HS-27A (cell line): ENCODE data around the gene FMN1.
A peak's percentile ranks its signal among the peaks of the same experiment; 100 is the strongest.

Experiments
- DNase-seq: peaks from one replicate; pipeline ENCODE4 v3.0.0-alpha.2; 2012; ENCODE audit warnings: low read depth, missing footprints

Gene FMN1

DNA sequence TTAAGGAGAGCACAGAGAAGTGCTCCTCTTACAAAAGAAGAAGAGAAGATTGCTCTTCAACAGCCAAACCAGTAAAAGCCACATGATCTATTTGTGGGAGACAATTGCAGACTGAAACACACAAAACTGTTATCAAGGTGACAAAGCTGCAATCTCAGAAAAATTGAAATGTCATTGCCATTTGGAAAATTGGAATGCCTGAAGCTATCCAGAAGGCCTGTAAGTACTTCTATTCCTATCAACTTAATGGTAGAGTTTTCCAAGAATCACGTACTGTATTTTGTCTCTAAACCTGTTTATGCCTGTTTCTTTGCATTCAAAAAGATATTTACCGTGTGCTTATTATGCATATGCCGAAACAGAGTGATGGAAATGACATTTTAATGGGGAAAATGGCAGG is 272.0 kb downstream of the FMN1 start:
- DNase-seq: no peak

DNA sequence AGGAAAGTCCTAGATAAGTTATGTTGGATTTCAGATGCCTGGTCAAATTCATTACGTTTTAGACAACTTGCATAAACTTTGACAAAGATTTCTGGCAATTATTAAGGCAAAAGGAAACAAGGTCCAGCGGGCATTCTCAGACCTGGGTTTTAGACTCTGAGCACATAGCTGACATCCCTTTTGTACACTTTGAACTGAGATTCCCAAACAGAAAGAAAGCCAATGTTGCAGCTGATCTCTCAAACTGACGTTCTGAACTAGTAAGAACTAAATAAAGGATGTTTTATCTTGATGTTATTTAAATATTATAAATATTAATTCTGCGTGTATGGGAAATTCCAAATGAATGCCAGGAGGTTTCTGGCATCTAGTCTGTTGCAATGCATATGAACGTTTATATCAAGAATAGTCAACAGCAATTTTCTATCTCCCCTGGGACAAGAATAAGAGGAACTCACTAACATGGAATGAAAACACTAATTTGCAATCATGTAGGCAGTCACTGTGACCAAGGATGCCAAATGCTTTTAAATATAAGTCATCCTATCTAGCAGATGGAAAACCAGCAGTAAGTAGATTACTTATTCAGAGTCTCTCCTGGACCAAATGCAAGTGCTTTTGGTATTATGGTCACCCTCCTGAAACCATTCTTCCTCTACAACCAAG is 274.6 kb downstream of the FMN1 start:
- peak; percentile 48 for DNase-seq

DNA sequence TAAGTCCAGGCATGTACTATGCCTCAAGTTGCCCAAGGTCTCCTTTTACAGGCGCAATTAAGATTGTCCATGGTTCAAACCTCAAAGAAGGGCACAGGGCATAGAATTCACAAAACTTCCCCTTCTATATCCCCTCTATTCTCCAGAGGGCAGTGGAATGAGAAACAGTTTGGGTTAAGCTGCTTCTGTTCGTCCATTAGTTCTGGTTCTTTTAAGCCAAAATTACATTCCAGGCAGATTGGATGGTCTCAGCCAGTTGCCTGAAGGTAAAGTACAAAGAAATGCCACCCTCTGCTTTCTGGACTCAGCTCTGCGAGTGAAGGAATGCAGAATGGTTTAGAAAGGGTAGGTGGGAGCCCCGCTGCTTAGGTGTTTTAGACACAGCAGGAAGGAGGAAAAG is 276.0 kb downstream of the FMN1 start:
- no peak for DNase-seq

DNA sequence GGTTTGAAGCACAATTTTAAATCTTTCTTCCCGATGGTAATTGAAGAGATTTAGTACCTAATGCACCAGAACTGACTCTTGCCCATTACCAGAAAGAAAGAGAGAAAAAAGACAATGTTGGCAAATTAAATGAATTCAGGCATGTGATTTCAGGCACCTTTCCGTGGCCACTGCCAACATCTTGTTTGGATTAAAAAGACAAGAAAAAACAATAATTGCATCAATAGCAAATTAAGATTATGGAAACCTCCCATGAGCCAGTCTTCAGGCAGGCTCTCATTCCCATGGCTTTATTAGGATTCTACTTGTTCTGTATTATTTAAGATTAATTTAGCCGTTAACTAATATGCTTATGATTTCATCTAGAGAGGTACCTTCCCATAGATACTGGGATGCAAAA is 283.7 kb downstream of the FMN1 start:
- no peak for DNase-seq

DNA sequence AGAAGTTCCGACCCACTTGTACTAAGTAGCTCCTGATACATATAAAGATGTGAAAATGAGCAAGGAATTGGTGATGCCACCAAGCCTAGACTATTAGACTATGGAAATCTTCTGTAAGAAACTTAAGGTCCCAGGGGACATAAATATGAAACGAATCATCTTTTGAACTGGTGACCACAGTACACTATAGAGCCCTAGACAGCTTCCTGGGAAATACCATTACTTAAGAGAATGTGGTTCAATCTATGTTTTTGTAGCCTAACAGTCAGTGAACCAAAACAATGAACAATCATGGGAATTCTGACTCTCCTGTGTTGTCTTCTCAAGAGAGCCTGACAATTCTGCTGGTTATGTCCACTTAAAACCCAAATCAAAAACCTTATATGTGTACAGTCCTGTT is 285.1 kb downstream of the FMN1 start:
- peak; percentile 29 for DNase-seq

DNA sequence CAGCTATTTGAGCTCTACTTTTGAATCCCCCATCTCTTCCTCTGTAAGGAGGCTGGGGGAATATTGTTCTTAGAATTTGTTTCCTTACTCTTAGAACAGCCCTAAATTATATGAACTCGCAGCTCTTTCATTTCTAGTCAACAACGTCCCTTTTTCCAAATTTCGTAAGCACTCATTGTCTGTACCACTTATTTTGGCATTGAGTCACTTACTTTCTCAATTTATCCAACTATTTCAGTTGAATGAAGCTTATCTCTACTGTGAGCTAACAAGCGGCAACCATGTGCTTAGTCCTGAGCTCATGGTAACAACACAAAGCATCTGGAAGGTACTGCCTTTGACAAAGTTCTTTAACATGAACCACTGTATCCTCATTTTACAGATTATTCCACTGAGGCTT is 285.6 kb downstream of the FMN1 start:
- DNase-seq: no peak

DNA sequence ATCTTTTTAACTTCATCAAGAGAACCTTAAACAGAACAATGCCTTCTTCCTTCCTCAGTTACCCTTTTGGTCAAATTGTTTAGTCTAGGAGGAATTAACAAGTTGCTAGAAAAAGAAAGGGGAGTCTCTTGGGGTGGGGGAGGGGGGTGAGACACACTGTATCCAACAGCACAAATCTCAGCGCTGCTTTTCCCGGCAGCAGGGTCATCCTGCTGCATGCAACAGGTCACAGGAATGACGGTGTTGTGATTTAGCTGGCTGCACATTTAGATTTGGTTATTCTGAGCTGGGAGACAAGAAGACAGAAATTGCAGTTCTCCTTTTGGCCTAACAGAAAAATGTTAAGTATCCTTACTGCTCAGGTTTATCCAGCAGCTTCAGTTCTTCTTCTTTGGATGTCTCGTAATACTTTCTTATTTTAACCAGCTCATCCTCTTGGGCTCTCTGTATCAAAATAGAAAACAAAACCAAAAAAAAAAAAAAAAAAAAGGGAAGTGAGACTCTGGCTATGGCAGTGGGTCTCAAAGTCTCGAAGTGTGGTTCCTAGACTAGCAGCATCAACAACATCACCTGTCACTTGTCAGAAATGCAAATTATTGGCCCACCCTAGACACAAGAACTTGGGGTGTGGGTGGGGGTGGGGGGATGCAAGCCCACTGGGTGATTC is 286.2 kb downstream of the FMN1 start:
- DNase-seq: no peak

DNA sequence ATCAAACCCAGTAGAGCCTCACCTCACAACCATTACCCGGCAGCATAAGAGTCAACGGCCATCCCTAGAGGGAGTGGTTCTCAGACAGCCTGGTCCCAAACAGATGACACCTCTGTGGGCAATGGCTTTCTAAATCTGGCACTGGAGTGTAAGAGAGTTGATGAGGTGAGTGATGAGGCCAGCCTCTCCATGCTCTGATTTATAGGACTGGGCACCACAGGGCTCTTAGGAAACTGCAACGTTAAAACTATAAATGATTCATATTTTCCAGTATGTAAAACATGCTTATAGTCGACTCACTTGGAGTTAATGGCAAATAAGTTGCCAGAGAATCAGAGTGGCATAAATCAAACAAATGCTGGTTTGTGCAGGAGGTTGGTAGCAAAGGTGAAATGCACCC is 289.0 kb downstream of the FMN1 start:
- DNase-seq: no peak

DNA sequence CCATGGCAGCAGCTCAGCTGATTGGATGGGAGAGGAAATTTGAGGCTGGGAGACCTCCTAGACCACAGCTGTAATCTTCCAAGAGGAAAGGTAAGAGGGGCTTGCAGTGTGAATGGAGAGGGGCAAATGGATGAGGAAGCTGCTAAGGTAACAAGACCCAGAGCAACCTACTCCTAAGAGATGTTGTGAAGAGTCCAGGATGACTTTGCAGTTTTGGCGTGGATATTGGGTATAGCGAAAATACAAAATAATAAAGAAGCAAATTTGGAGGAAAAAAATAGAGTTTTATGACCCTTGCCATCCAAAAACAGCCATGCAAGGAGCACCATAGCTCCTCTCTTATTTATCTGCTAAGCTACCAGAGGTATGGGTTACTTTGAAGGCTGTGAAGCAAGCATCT is 290.1 kb downstream of the FMN1 start:
- no peak for DNase-seq

DNA sequence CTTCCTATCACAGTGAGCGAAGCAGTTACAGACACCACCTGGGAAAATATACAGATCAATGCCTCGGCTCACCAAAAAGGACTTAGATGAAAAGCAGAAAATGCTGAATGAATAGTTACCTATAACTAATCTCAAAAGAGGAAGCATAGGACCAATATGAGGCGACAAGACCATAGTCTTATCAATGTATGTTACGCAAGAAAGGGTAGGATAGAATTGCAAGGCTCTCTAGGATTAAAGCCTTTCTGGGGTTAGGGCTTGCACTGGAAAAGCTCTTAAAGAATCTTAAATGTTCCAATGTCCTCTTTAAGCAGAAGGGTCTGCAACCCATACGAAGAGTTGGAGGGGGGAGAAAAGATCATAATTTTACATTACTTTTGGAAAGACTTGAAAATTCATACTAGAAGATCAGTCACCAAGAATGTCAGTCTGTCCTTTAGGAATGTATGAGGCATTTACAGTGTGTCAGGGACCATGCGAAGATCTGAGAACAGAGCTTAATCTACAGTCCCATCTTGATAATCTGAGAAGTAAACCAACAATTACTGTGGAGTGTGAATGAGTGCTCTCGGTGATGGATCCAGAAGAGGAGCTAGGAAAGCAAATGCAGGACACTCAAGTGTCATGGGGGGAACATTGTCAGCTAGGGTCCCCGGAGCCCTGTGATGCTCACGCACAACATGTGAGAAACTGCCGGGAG is 290.8 kb downstream of the FMN1 start:
- no peak for DNase-seq

DNA sequence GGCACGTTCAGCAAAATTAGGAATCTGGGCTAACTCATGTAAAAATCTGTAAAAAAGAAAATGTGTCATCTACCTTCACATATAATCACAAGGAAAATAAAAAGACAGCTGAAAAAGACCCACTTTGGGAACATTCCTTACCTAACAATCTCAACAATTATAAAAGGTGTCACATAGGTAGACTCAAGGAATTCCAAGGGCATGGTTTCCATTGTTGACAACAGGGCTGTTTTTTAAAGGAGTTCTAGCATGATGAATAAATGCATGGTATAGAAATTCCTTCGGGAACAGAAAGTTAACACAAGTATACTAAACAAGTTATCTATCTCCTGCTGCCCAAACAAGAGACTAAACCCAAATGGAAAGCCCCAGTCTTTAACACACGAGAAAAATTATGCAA is 292.5 kb downstream of the FMN1 start:
- DNase-seq: no peak

DNA sequence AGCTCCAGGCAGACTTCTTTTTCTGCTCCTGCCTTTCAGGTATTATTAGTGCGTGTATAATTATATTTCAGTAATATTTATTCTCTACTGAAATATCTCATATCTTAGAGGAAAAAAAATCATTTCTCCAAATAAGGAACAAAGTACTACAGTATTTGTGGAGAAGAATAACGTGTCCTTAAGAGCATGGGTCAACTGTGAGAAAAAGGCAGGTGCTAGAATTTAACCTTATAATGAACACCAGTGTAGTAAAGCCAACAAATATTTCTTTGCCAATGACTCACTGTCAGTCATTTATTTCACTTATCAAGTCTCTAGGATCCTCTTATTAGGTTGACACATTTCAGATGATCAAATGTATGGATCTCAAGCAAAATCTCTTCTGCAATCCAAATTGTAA is 293.3 kb downstream of the FMN1 start:
- no peak for DNase-seq

DNA sequence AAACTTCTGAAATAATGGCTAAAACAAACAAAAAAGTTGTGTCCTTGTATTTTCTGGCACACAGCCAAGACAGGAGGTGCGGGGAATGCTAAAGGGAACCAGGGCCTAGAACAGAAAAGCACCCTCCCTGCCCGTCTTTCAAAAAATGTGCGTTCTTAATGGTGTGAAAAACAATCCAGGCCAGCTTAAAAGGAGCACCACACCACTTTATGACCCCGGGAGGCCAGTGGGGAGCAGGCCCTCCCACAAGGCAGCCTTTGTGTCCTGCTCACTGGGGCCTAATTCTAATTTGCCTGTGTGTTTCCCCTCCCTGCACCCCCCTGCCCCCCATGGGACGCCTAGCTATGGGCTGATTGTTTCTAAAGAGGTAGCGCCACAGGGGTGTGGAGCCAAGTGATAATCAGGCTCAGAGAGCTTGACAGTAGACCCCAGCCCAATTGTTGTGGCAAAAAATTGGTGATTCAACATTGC is 295.4 kb downstream of the FMN1 start:
- no peak for DNase-seq

DNA sequence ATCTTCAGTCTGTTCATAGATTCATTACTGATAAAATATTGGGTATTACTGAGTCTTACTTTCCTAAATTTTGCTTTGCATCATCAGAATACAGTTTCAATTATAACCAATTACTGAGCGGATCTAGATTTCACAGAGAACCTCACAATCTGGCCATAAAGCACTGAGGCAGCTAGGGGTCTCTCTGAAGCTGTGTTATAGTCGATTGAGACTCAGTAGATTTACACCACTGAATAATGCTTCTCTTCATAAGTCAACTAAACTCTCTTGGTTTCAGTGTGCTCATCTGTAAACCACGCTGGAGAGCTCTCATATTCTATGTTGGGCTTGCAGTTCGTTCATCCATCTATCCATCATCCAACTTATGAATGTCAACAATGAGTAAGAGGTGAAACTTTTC is 296.1 kb downstream of the FMN1 start:
- no peak for DNase-seq

DNA sequence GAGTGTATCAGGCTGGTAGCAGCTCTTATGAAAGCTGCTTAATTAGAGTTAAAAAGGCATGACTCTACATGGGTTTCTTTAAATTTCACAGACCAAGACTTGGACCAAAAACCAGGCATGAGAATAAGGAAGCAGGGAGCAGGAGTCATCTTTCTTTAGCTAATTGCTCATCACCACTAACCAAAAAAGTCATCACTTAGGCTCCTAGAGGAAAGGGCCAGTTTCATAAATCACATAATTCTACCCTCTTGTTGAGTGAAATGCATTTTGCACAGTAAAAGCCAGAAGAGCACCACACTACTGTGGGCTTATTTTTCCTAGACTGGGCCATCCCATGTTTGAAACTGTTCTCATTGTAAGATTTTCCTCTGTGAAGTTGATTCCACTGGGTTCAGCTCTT is 301.1 kb downstream of the FMN1 start:
- no peak for DNase-seq

DNA sequence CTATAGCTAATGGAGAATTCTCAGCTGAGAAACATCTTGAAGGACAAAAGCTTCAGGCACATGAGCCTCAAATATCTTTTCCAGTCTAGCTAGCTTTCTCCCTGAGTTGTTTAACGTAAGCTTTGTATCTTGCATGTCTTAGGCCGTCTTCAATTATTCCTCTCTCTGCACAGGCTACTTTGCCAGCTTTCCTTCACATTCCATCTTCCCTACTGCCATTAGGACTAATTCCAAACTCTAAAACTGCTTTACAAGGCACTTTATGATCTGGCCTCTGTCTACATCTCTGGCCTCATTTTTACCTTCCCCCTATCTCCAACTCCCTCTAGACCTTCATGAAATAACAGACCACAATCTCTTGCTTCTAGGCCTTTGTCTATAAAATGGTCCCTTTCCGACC is 305.3 kb downstream of the FMN1 start:
- no peak for DNase-seq

DNA sequence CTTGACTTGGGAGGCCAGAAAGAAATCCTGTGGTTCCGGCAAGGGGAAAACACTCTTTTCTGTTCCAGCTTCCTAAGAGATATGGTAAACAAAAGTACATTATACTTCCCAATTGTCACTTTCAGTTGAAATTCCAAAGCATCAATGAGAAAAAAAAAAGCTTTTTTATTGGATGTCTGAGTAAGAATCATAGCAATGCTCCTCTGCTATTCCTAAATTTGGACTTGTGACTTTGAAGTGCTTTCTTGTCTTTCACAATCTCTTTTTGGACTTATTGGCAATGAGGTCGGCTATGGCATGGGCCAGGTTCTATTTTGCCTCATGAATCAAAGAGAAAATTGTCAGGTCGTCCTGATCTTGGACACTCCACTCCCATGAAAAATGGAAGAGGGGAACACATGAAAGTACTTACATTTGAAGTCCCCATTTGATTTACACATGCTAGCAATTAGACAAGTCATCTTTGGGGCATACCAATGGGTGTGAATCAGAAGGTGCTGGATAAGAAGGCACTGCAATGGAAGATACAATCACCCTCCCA is 306.2 kb downstream of the FMN1 start:
- DNase-seq: no peak

DNA sequence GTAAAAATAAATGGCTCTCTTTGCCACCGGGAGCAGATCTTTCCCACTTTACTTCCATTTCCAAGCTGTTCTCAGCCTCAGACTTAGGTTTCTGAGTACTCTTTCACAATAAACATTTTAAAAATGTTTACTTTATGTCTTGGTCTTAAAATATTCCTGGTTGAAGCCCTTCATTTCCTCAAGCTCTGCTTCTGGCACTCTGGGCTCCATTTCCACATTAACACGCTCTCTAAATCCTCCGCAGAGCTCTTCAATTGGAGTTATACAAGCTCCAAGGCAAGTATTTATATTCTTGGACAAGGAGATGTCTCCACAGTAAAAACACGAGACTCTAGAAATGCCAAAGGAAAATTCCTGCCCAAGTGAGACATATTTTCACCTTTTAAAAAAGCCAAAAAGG is 307.4 kb downstream of the FMN1 start:
- no peak for DNase-seq

DNA sequence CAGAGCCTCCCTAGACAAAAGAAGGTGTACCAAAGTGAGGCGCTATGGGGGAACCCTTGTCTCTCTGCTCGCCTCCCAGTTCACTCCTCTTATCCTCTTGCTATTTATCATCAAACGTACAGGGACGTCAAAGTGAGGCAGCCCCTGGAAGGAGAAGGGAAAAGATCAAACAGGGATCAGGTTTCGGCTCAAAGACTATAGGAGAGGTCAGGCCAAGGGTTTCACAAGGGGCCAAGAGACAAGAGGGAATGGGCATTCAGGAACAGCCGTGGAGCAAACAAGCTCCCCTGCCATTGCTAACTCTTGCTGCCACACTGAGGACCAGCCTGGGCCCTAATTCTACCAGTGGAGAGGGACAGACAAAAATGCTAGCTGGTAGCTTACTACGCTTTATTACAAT is 308.1 kb downstream of the FMN1 start:
- no peak for DNase-seq

DNA sequence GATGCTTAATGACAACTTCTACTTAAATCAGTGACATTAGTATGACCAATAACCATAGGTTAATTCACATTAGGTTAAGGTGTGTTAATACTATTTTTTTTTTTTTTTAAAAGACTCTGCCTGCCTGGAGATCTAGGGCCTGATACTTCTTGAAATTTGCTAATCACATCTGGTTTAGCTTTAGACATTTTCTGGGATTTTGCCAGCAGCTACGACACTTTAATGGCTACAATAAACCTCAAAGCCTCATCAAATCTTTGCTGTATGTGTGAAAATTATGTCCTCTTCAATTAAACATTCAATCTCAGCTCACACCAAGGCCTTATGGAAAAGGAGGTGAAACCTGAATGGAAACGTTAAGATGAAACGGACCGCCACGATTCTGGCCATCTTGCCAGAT is 308.8 kb downstream of the FMN1 start:
- no peak for DNase-seq

DNA sequence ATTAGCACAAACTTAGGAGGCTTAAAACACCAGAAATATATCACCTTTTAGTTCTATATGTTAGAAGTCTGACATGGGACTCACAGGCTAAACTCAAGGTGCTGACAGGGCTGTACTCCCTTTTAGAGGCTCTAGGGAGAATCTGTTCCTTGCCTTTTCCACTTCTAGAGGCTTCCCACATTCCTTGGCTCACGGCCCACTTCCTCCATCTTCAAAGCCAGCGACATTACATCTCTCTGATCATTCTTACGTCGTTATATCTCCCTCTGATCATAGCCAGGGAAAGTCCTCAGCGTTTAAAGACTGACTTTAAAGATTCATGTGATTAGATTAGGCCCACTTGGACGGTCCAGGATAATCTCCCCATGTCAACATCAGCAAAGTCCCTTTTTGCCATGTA is 310.4 kb downstream of the FMN1 start:
- DNase-seq: no peak

DNA sequence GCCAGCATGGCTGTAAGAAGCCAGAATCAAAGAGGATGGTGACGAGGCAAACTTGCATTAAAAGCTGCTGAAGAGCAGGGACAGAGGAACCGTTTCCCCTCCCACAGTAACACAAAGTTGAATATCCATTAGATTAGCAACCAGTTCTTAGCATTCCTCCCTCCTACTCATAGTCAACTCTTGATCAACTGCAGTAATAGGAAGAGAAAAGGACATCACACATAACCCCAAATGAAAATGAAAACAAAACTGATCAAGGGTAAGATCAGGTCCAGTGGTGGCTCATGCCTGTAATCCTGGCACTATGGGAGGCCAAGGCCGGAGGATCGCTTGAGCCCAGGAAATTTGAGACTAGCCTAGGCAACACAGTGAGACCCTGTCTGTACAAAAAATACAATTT is 311.6 kb downstream of the FMN1 start:
- no peak for DNase-seq

DNA sequence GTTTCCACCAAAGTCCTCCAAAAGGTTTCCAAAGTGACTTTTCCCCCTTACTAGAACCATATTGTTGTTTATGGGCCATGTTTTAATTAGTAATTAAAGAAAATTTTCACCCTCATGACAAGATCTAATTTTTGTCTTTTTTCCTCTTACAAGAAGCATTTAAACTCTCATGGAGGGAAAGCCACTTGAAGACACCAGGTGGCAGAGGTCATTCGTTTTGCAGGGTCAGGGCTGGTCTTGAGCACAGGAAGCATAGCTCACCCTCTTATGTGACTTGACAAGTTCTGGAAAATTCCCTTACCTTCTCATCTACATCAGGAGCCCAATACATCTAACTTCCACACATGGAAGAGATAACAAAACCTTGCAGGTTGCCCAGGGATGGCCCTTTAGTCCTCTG is 313.0 kb downstream of the FMN1 start:
- DNase-seq: no peak
